ENCODE data around the gene PLEKHO1.
"Not testable (repeated sequence)": the region's sequence is repeated elsewhere in the genome, so short reads cannot be mapped to it uniquely, and the experiment has no call there.

The PLEKHO1 gene

GRCh38 chr1:150178548-150178947, 28.8 kb downstream of the PLEKHO1 start:
- Histone ChIP-seq H3K36me3 (ENCODE audit: insufficient read depth, low read length) (no peaks in the 10 kb centered on the region), H3K27ac (ENCODE audit: low read depth, low read length) (no peak overlapping the region), H3K27me3 (ENCODE audit: insufficient read depth, low read length) (no peaks in the 10 kb centered on the region), H3K9me3 (ENCODE audit: insufficient read depth, low read depth, low read length) (no peaks in the 10 kb centered on the region), H3K4me1 (ENCODE audit: insufficient read depth, low read length) (peaks cover 2% of the 10 kb centered on the region; the same call in 1 of the 2 replicates), H3K9ac (ENCODE audit: low read depth, low read length) (no peak overlapping the region), H3K4me3 (ENCODE audit: low read length) (no peak overlapping the region)

- Histone ChIP-seq H3K4me3 (ENCODE audit: low read length) (no peak overlapping the region), H3K9ac (ENCODE audit: low read depth, low read length) (no peak overlapping the region), H3K36me3 (ENCODE audit: insufficient read depth, low read length) (no peaks in the 10 kb centered on the region), H3K9me3 (ENCODE audit: insufficient read depth, low read depth, low read length) (no peaks in the 10 kb centered on the region), H3K27ac (ENCODE audit: low read depth, low read length) (no peak overlapping the region), H3K27me3 (ENCODE audit: insufficient read depth, low read length) (no peaks in the 10 kb centered on the region), H3K4me1 (ENCODE audit: insufficient read depth, low read length) (no peaks in the 10 kb centered on the region)
- WGBS, result 94% methylated on average over 7 of the region's 7 CpGs
Measured at GRCh38 chr1:150179867-150180266, 30.2 kb downstream of the PLEKHO1 start.

GRCh38 chr1:150180474-150180873, 30.8 kb downstream of the PLEKHO1 start:
- no peaks in the 10 kb centered on the region for H3K4me1 ChIP-seq (ENCODE audit: insufficient read depth, low read length)
- 84% methylated on average over 5 of the region's 5 CpGs for WGBS
- H3K36me3 ChIP-seq (ENCODE audit: insufficient read depth, low read length), result no peaks in the 10 kb centered on the region

GRCh38 chr1:150182247-150182646, 32.5 kb downstream of the PLEKHO1 start:
- whole genome bisulfite sequencing, result 90% methylated on average over 11 of the region's 11 CpGs
- no peaks in the 10 kb centered on the region for H3K36me3 ChIP-seq (ENCODE audit: insufficient read depth, low read length)
- H3K27ac ChIP-seq (ENCODE audit: low read depth, low read length), result no peak overlapping the region
- no peaks in the 10 kb centered on the region for H3K4me1 ChIP-seq (ENCODE audit: insufficient read depth, low read length)
- H3K27me3 ChIP-seq (ENCODE audit: insufficient read depth, low read length), result no peaks in the 10 kb centered on the region
- H3K9ac ChIP-seq (ENCODE audit: low read depth, low read length), result no peak overlapping the region
- no peak overlapping the region for H3K4me3 ChIP-seq (ENCODE audit: low read length)
- H3K9me3 ChIP-seq (ENCODE audit: insufficient read depth, low read depth, low read length), result no peaks in the 10 kb centered on the region

More at GRCh38 chr1:150180474-150180873, 30.8 kb downstream of the PLEKHO1 start:
- Histone ChIP-seq H3K9me3 (ENCODE audit: insufficient read depth, low read depth, low read length) (no peaks in the 10 kb centered on the region), H3K27me3 (ENCODE audit: insufficient read depth, low read length) (no peaks in the 10 kb centered on the region), H3K27ac (ENCODE audit: low read depth, low read length) (no peak overlapping the region), H3K9ac (ENCODE audit: low read depth, low read length) (no peak overlapping the region), H3K4me3 (ENCODE audit: low read length) (no peak overlapping the region)

- Histone ChIP-seq H3K4me3 (ENCODE audit: low read length) (no peak overlapping the region), H3K9me3 (ENCODE audit: insufficient read depth, low read depth, low read length) (no peaks in the 10 kb centered on the region), H3K27ac (ENCODE audit: low read depth, low read length) (no peak overlapping the region), H3K9ac (ENCODE audit: low read depth, low read length) (no peak overlapping the region), H3K4me1 (ENCODE audit: insufficient read depth, low read length) (no peaks in the 10 kb centered on the region), H3K36me3 (ENCODE audit: insufficient read depth, low read length) (no peaks in the 10 kb centered on the region), H3K27me3 (ENCODE audit: insufficient read depth, low read length) (no peaks in the 10 kb centered on the region)
- WGBS, result 94% methylated on average over 3 of the region's 3 CpGs
Measured at GRCh38 chr1:150183061-150183460, 33.3 kb downstream of the PLEKHO1 start.

GRCh38 chr1:150185481-150185880, 35.8 kb downstream of the PLEKHO1 start:
- no peaks in the 10 kb centered on the region for H3K9me3 ChIP-seq (ENCODE audit: insufficient read depth, low read depth, low read length)
- WGBS, result 92% methylated on average over 6 of the region's 7 CpGs
- no peaks in the 10 kb centered on the region for H3K36me3 ChIP-seq (ENCODE audit: insufficient read depth, low read length)
- H3K4me1 ChIP-seq (ENCODE audit: insufficient read depth, low read length), result no peaks in the 10 kb centered on the region
- H3K27ac ChIP-seq (ENCODE audit: low read depth, low read length), result no peak overlapping the region
- no peaks in the 10 kb centered on the region for H3K27me3 ChIP-seq (ENCODE audit: insufficient read depth, low read length)
- no peak overlapping the region for H3K4me3 ChIP-seq (ENCODE audit: low read length)
- no peak overlapping the region for H3K9ac ChIP-seq (ENCODE audit: low read depth, low read length)

- not testable (repeated sequence) for H3K9ac ChIP-seq (ENCODE audit: low read depth, low read length); H3K36me3 ChIP-seq (ENCODE audit: insufficient read depth, low read length); H3K27ac ChIP-seq (ENCODE audit: low read depth, low read length); H3K4me1 ChIP-seq (ENCODE audit: insufficient read depth, low read length); H3K9me3 ChIP-seq (ENCODE audit: insufficient read depth, low read depth, low read length); H3K4me3 ChIP-seq (ENCODE audit: low read length); H3K27me3 ChIP-seq (ENCODE audit: insufficient read depth, low read length)
- 94% methylated on average over 7 of the region's 7 CpGs for WGBS
Measured at GRCh38 chr1:150186438-150186788, 36.7 kb downstream of the PLEKHO1 start.

- H3K4me1 ChIP-seq (ENCODE audit: insufficient read depth, low read length), result no peaks in the 10 kb centered on the region
- no peak overlapping the region for H3K4me3 ChIP-seq (ENCODE audit: low read length)
- 69% methylated on average over 7 of the region's 10 CpGs for WGBS
- H3K27ac ChIP-seq (ENCODE audit: low read depth, low read length), result no peak overlapping the region
- H3K36me3 ChIP-seq (ENCODE audit: insufficient read depth, low read length), result no peaks in the 10 kb centered on the region
- no peaks in the 10 kb centered on the region for H3K27me3 ChIP-seq (ENCODE audit: insufficient read depth, low read length)
- no peaks in the 10 kb centered on the region for H3K9me3 ChIP-seq (ENCODE audit: insufficient read depth, low read depth, low read length)
- no peak overlapping the region for H3K9ac ChIP-seq (ENCODE audit: low read depth, low read length)
Measured at GRCh38 chr1:150186789-150187559, 37.3 kb downstream of the PLEKHO1 start.

GRCh38 chr1:150187560-150187931, 37.8 kb downstream of the PLEKHO1 start:
- H3K27me3 ChIP-seq (ENCODE audit: insufficient read depth, low read length), result no peaks in the 10 kb centered on the region
- 66% methylated on average over 3 of the region's 3 CpGs for WGBS
- no peaks in the 10 kb centered on the region for H3K9me3 ChIP-seq (ENCODE audit: insufficient read depth, low read depth, low read length)
- no peaks in the 10 kb centered on the region for H3K36me3 ChIP-seq (ENCODE audit: insufficient read depth, low read length)
- H3K9ac ChIP-seq (ENCODE audit: low read depth, low read length), result no peak overlapping the region
- H3K4me1 ChIP-seq (ENCODE audit: insufficient read depth, low read length), result no peaks in the 10 kb centered on the region
- H3K4me3 ChIP-seq (ENCODE audit: low read length), result no peak overlapping the region
- no peak overlapping the region for H3K27ac ChIP-seq (ENCODE audit: low read depth, low read length)

- Histone ChIP-seq H3K4me3 (ENCODE audit: low read length) (no peak overlapping the region), H3K9ac (ENCODE audit: low read depth, low read length) (no peak overlapping the region), H3K27ac (ENCODE audit: low read depth, low read length) (no peak overlapping the region), H3K4me1 (ENCODE audit: insufficient read depth, low read length) (no peaks in the 10 kb centered on the region; the same call in 1 of the 2 replicates), H3K36me3 (ENCODE audit: insufficient read depth, low read length) (no peaks in the 10 kb centered on the region), H3K9me3 (ENCODE audit: insufficient read depth, low read depth, low read length) (peaks cover 4% of the 10 kb centered on the region; the same call in 1 of the 2 replicates), H3K27me3 (ENCODE audit: insufficient read depth, low read length) (no peaks in the 10 kb centered on the region)
- 96% methylated on average over 2 of the region's 2 CpGs for WGBS
Measured at GRCh38 chr1:150192012-150192411, 42.3 kb downstream of the PLEKHO1 start.

- peak overlapping the region; percentile 24; the same call in 1 of the 2 replicates for H3K27ac ChIP-seq (ENCODE audit: low read depth, low read length)
- no peak overlapping the region for H3K4me3 ChIP-seq (ENCODE audit: low read length)
- H3K27me3 ChIP-seq (ENCODE audit: insufficient read depth, low read length), result no peaks in the 10 kb centered on the region
- H3K9me3 ChIP-seq (ENCODE audit: insufficient read depth, low read depth, low read length), result peaks cover 4% of the 10 kb centered on the region; the same call in 1 of the 2 replicates
- H3K36me3 ChIP-seq (ENCODE audit: insufficient read depth, low read length), result no peaks in the 10 kb centered on the region
- no peak overlapping the region for H3K9ac ChIP-seq (ENCODE audit: low read depth, low read length)
- no peaks in the 10 kb centered on the region; the same call in 1 of the 2 replicates for H3K4me1 ChIP-seq (ENCODE audit: insufficient read depth, low read length)
- 74% methylated on average over 4 of the region's 4 CpGs for WGBS
Measured at GRCh38 chr1:150194381-150195031, 44.8 kb downstream of the PLEKHO1 start.

Data from HUES64 (cell line).